ENCODE data around the gene WDR59. TPM values are rescaled to one million over a fixed set of nuclear protein-coding genes. Genes with fewer than 3 reads are reported as not detected.

WDR59 gene
- total and polyA plus RNA-seq, 4 donors: 11.2 to 60.1 (median 32.0) TPM

DNA sequence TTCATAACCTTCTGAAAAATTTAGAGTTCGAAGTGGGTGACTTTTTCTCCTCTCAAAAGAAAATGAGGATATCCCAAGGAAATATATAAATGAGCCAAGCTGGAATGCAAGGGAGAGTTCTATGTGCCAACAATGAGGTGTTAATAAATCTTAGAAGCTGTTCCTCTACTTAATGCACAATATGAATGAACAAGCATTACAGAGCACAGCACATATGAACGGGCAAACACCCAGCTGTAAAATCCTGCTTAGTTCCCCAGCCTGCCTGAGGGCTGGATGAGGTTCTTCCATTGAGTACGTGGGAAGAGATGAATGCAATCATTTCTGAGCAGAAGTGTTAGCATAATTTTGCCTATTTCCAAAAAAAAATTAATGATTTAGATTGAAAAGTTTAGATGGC is 58.1 kb downstream of the WDR59 start:
- Histone ChIP-seq H3K36me3 (ENCODE audit: control insufficient read depth in 4 of 4, insufficient read depth in 4 of 4, low read length in 4 of 4) (peaks cover 0 to 10% (median 8%) of the 10 kb centered on the region in 4 donors), H3K9ac (ENCODE audit: insufficient read depth in 1 of 2, low read length in 2 of 2) (no peak overlapping the region), H3K27me3 (ENCODE audit: control insufficient read depth in 3 of 3, insufficient read depth in 3 of 3, low read length in 2 of 3) (no peaks in the 10 kb centered on the region), H3K4me1 (ENCODE audit: control insufficient read depth in 5 of 5, insufficient read depth in 5 of 5, low read length in 5 of 5) (peaks cover 0 to 13% (median 5%) of the 10 kb centered on the region in 5 donors), H3K4me3 (no peak overlapping the region), H3K9me3 (ENCODE audit: control insufficient read depth in 4 of 4, insufficient read depth in 3 of 4, low read length in 3 of 4) (no peaks in the 10 kb centered on the region), H3K27ac (ENCODE audit: low read depth in 1 of 2, low read length in 1 of 2) (no peak overlapping the region)
- 83 to 92% methylated on average over 3 of the region's 3 CpGs for WGBS, 2 donors
- TF ChIP-seq CTCF (IDR thresholded peaks at IDR 0.05; ENCODE audit: control extremely low read depth, extremely low read depth): no peak
- DNase-seq (peak; percentile 54 to 96 (median 92)), ATAC-seq (ENCODE audit: insufficient read depth, low FRiP score) (no peak)

- DNase-seq: peak in 1 of 3 donors; percentile 20
These were observed 61.0 kb downstream of the WDR59 start for GRCh38 chr16:74923766-74924460.

DNA sequence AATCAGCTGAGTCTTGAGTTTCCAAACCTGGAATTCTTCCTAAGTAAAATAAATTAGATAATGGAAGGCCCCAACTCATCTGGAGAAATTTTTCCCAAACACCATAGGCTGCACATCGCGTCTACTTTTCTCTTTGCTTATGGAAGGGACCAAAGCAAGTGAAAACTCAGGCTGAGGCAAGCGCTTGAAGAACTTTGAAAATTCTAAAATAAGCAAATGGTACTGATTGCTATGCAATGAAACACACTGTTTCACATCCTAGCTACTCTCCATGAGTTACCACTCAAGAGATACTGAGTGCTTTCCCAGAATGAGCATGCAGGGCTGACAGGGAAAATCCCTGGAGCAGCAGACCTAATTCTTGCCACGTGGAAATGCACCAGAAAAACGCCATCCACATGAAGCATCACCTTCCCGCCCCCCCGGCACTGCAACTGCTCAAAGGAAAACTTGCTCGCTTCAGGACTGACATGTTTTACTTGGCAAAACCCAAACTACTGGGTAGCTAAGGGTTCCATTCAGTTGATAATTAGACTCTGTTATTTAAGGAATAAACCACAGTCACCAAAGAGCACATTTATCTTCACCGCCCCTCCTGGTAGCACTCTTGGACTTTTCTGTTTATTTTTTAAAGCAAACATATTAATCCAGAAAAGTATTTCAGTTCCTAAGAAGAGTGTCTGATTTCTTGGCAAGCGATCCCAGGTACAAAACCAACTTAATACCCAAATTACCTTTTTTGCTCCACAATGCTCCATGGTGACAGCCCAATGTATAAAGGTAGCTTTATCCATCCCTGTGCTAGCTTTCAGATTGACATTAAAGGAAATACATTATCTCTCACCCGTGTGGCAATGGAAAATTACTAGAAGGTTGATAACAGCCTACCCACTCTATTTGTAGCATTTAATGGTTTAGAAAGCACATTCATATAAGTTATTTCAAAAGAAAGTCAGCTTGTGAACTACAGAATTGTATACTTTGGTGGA is 62.5 kb downstream of the WDR59 start:
- Histone ChIP-seq H3K27ac (ENCODE audit: low read depth in 1 of 2, low read length in 1 of 2) (no peak overlapping the region), H3K9me3 (ENCODE audit: control insufficient read depth in 4 of 4, insufficient read depth in 3 of 4, low read length in 3 of 4) (no peaks in the 10 kb centered on the region), H3K36me3 (ENCODE audit: control insufficient read depth in 4 of 4, insufficient read depth in 4 of 4, low read length in 4 of 4) (peaks cover 11 to 25% (median 14%) of the 10 kb centered on the region in 4 donors), H3K9ac (ENCODE audit: insufficient read depth in 1 of 2, low read length in 2 of 2) (no peak overlapping the region), H3K4me1 (ENCODE audit: control insufficient read depth in 5 of 5, insufficient read depth in 5 of 5, low read length in 5 of 5) (peaks cover 0 to 13% (median 5%) of the 10 kb centered on the region in 5 donors), H3K27me3 (ENCODE audit: control insufficient read depth in 3 of 3, insufficient read depth in 3 of 3, low read length in 2 of 3) (no peaks in the 10 kb centered on the region), H3K4me3 (no peak overlapping the region)
- WGBS, 2 donors: 59 to 85% methylated on average over 11 of the region's 11 CpGs
- ATAC-seq (ENCODE audit: insufficient read depth, low FRiP score) (peak; percentile 30), DNase-seq (peak in 2 of 3 donors; percentile 6 to 27)
- no peak for TF ChIP-seq CTCF (IDR thresholded peaks at IDR 0.05; ENCODE audit: control extremely low read depth, extremely low read depth)

More at GRCh38 chr16:74923766-74924460, 61.0 kb downstream of the WDR59 start:
- TF ChIP-seq CTCF (IDR thresholded peaks at IDR 0.05; ENCODE audit: control extremely low read depth, extremely low read depth): no peak
- Histone ChIP-seq H3K9ac (ENCODE audit: insufficient read depth in 1 of 2, low read length in 2 of 2) (no peak overlapping the region), H3K36me3 (ENCODE audit: control insufficient read depth in 4 of 4, insufficient read depth in 4 of 4, low read length in 4 of 4) (peaks cover 11 to 19% (median 12%) of the 10 kb centered on the region in 4 donors), H3K27ac (ENCODE audit: low read depth in 1 of 2, low read length in 1 of 2) (no peak overlapping the region), H3K4me1 (ENCODE audit: control insufficient read depth in 5 of 5, insufficient read depth in 5 of 5, low read length in 5 of 5) (peaks cover 0 to 13% (median 5%) of the 10 kb centered on the region in 5 donors), H3K9me3 (ENCODE audit: control insufficient read depth in 4 of 4, insufficient read depth in 3 of 4, low read length in 3 of 4) (no peaks in the 10 kb centered on the region), H3K4me3 (no peak overlapping the region), H3K27me3 (ENCODE audit: control insufficient read depth in 3 of 3, insufficient read depth in 3 of 3, low read length in 2 of 3) (no peaks in the 10 kb centered on the region)
- no peak for ATAC-seq (ENCODE audit: insufficient read depth, low FRiP score)
- WGBS, 2 donors: 64 to 79% methylated on average over 10 of the region's 10 CpGs
